Measurements from ENCODE around the gene RAB37. TPM values are rescaled to one million over a fixed set of nuclear protein-coding genes. Genes with fewer than 3 reads are reported as not detected.

RAB37 gene
- total and polyA plus RNA-seq, 2 of the 13 experiments (the other 11 are each of a cell fraction or from before 2014, with no cell fraction given): 0.91 to 3.7 TPM

GRCh38 chr17:74770498-74771318, 33.7 kb downstream of the RAB37 start (continued):
- TF ChIP-seq CENPBD1 (CRISPR knock-in tag; IDR thresholded peaks at IDR 0.05; ENCODE audit: borderline replicate concordance, low read depth) (no peak), RNF2 (conservative IDR thresholded peaks at IDR 0.05; ENCODE audit: low read depth) (no peak), ZNF136 (CRISPR knock-in tag; IDR thresholded peaks at IDR 0.05; ENCODE audit: low read depth) (peak; percentile 32; the same call in 1 of the 2 replicates), ZNF569 (CRISPR knock-in tag; IDR thresholded peaks at IDR 0.05; ENCODE audit: borderline replicate concordance) (0 out of 2 replicates have a peak, but pooled peaks have one; percentile 24), ZMYM2 (CRISPR knock-in tag; IDR thresholded peaks at IDR 0.05) (no peak), TRIM22 (IDR thresholded peaks at IDR 0.05) (no peak), CBX2 (IDR thresholded peaks at IDR 0.05; ENCODE audit: low read depth, low read length) (no peak), CBX2 (CRISPR knock-in tag; IDR thresholded peaks at IDR 0.05; ENCODE audit: low read depth) (no peak), MED8 (CRISPR knock-in tag; IDR thresholded peaks at IDR 0.05; ENCODE audit: insufficient replicate concordance) (no peak), DR1 (CRISPR knock-in tag; IDR thresholded peaks at IDR 0.05) (no peak), ZNF724P (CRISPR knock-in tag; IDR thresholded peaks at IDR 0.05; ENCODE audit: borderline replicate concordance) (no peak), MED13 (CRISPR knock-in tag; IDR thresholded peaks at IDR 0.05) (no peak), FOXA1 (IDR thresholded peaks at IDR 0.05) (no peak), FOXA1 (CRISPR knock-in tag; IDR thresholded peaks at IDR 0.05) (no peak), ZNF484 (CRISPR knock-in tag; IDR thresholded peaks at IDR 0.05; ENCODE audit: borderline replicate concordance, low read depth) (peak; percentile 21; the same call in 1 of the 2 replicates), NFATC3 (CRISPR knock-in tag; IDR thresholded peaks at IDR 0.05) (no peak), SRSF9 (IDR thresholded peaks at IDR 0.05; ENCODE audit: borderline replicate concordance, insufficient read depth, low read depth, low read length, poor library complexity, severe bottlenecking) (no peak), HNF4A (CRISPR knock-in tag; IDR thresholded peaks at IDR 0.05) (peak; percentile 25; the same call in 1 of the 2 replicates), ZC3H13 (CRISPR knock-in tag; IDR thresholded peaks at IDR 0.05) (peak; percentile 80), ZNF234 (CRISPR knock-in tag; conservative IDR thresholded peaks at IDR 0.05) (no peak), SMARCE1 (IDR thresholded peaks at IDR 0.05; ENCODE audit: borderline replicate concordance) (no peak), HHEX (CRISPR knock-in tag; IDR thresholded peaks at IDR 0.05) (no peak), KDM1A (CRISPR knock-in tag; IDR thresholded peaks at IDR 0.05) (peak; percentile 21; the same call in 1 of the 2 replicates), TBX2 (CRISPR knock-in tag; IDR thresholded peaks at IDR 0.05; ENCODE audit: borderline replicate concordance) (peak; percentile 68), ZNF382 (CRISPR knock-in tag; IDR thresholded peaks at IDR 0.05; ENCODE audit: borderline replicate concordance) (no peak), ZMYM3 (CRISPR knock-in tag; IDR thresholded peaks at IDR 0.05) (no peak), E2F2 (CRISPR knock-in tag; IDR thresholded peaks at IDR 0.05; ENCODE audit: borderline replicate concordance) (no peak), ZNF546 (CRISPR knock-in tag; conservative IDR thresholded peaks at IDR 0.05) (0 out of 2 replicates have a peak, but pooled peaks have one; percentile 46), KDM5B (CRISPR knock-in tag; IDR thresholded peaks at IDR 0.05; ENCODE audit: borderline replicate concordance) (peak; percentile 59; the same call in 1 of the 2 replicates)

Measured in HepG2 (cell line).